Liver (tissue), 9 donors: ENCODE measurements around the gene CPZ. TPM values are rescaled to one million over a fixed set of nuclear protein-coding genes. Genes with fewer than 3 reads are reported as not detected.

Experiments used
- DNase-seq: peaks from one replicate; pipeline ENCODE4 v3.0.0-alpha.2; 2017; ENCODE audit warnings: low spot score
- H3K27ac ChIP-seq, 2 donors: one replicate each; pipeline ENCODE4 v1.7.0; 2013; ENCODE audit warnings: inconsistent platforms in 2 of 2, low read length in 2 of 2, control low read depth in 1 of 2, low read depth in 1 of 2, mild to moderate bottlenecking in 1 of 2
- H3K27me3 ChIP-seq, 4 donors: one replicate each; pipeline versions ENCODE4 v1.6.1 to v1.7.0; 2013; ENCODE audit warnings: low read length in 3 of 4, inconsistent platforms in 1 of 4, mild to moderate bottlenecking in 1 of 4, moderate library complexity in 1 of 4; ENCODE audit not compliant: control insufficient read depth in 4 of 4, insufficient read depth in 4 of 4
- H3K36me3 ChIP-seq, 4 donors: one replicate each; pipeline versions ENCODE4 v1.6.1 to v1.7.0; 2013; ENCODE audit warnings: low read length in 3 of 4, mild to moderate bottlenecking in 3 of 4, low read depth in 1 of 4, moderate library complexity in 1 of 4; ENCODE audit not compliant: control insufficient read depth in 4 of 4, insufficient read depth in 3 of 4
- H3K4me1 ChIP-seq, 4 donors: one replicate each; pipeline versions ENCODE4 v1.6.1 to v1.7.0; 2013; ENCODE audit warnings: low read length in 3 of 4, mild to moderate bottlenecking in 3 of 4, moderate library complexity in 1 of 4; ENCODE audit not compliant: control insufficient read depth in 4 of 4, insufficient read depth in 4 of 4
- H3K4me3 ChIP-seq, 3 donors: one replicate each; pipeline versions ENCODE4 v1.6.1 to v1.7.0; 2013; ENCODE audit warnings: low read length in 3 of 3, control low read depth in 1 of 3, low read depth in 1 of 3, mild to moderate bottlenecking in 1 of 3
- H3K9ac ChIP-seq, 2 donors: one replicate each; pipeline ENCODE4 v1.7.0; 2013; ENCODE audit warnings: low read length in 2 of 2, mild to moderate bottlenecking in 2 of 2, moderate library complexity in 2 of 2, control low read depth in 1 of 2, low read depth in 1 of 2
- H3K9me3 ChIP-seq, 4 donors: one replicate each; pipeline versions ENCODE4 v1.6.1 to v1.7.0; 2013; ENCODE audit warnings: low read length in 3 of 4; ENCODE audit not compliant: control insufficient read depth in 4 of 4
- ATF3 ChIP-seq: IDR thresholded peaks from 2 replicates; pipeline ENCODE4 v1.6.1; 2016; ENCODE audit warnings: antibody characterized with exemption
- CTCF ChIP-seq: fragments of 150-350 bp; IDR thresholded peaks from 2 replicates; pipeline ENCODE4 v1.5.1; 2017; ENCODE audit warnings: improper control_type of control experiment, low read depth, low read length; ENCODE audit not compliant: missing input control
- EGR1 ChIP-seq, 2 donors: IDR thresholded peaks; 2 replicates each; pipeline ENCODE4 v1.6.1; 2016 to 2018; ENCODE audit warnings: antibody characterized with exemption in 2 of 2, low read depth in 2 of 2
- FOXA1 ChIP-seq: IDR thresholded peaks from 2 replicates; pipeline ENCODE4 v1.6.1; 2016; ENCODE audit warnings: antibody characterized with exemption
- FOXA2 ChIP-seq: IDR thresholded peaks from 2 replicates; pipeline ENCODE4 v1.6.1; 2016; ENCODE audit warnings: antibody characterized with exemption
- GABPA ChIP-seq, 2 donors: IDR thresholded peaks in 1 of 2; conservative IDR thresholded peaks in 1 of 2; 2 replicates each; pipeline ENCODE4 v1.6.1; 2016; ENCODE audit warnings: antibody characterized with exemption in 2 of 2, mild to moderate bottlenecking in 1 of 2, moderate library complexity in 1 of 2
- HNF4A ChIP-seq, 2 donors: conservative IDR thresholded peaks; 2 replicates each; pipeline ENCODE4 v1.6.1; 2016; ENCODE audit warnings: antibody characterized with exemption in 2 of 2, mild to moderate bottlenecking in 2 of 2
- HNF4G ChIP-seq: IDR thresholded peaks from 2 replicates; pipeline ENCODE4 v1.6.1; 2016; ENCODE audit warnings: antibody characterized with exemption
- JUND ChIP-seq, 2 donors: IDR thresholded peaks; 2 replicates each; pipeline ENCODE4 v1.6.1; 2016; ENCODE audit warnings: antibody characterized with exemption in 2 of 2
- MAX ChIP-seq: IDR thresholded peaks from 2 replicates; pipeline ENCODE4 v1.6.1; 2016; ENCODE audit warnings: antibody characterized with exemption
- NR2F2 ChIP-seq: IDR thresholded peaks from 2 replicates; pipeline ENCODE4 v1.6.1; 2016; ENCODE audit warnings: antibody characterized with exemption
- RAD21 ChIP-seq, 2 donors: IDR thresholded peaks; 2 replicates each; pipeline ENCODE4 v1.6.1; 2016; ENCODE audit warnings: antibody characterized with exemption in 2 of 2, mild to moderate bottlenecking in 2 of 2
- REST ChIP-seq: IDR thresholded peaks from 2 replicates; pipeline ENCODE4 v1.6.1; 2016; ENCODE audit warnings: antibody characterized with exemption, mild to moderate bottlenecking
- RXRA ChIP-seq, 2 donors: IDR thresholded peaks; 2 replicates each; pipeline ENCODE4 v1.6.1; 2017 to 2018; ENCODE audit warnings: antibody characterized with exemption in 2 of 2, mild to moderate bottlenecking in 1 of 2
- TAF1 ChIP-seq: conservative IDR thresholded peaks from 2 replicates; pipeline ENCODE4 v1.6.1; 2016; ENCODE audit warnings: antibody characterized with exemption, mild to moderate bottlenecking
- YY1 ChIP-seq: IDR thresholded peaks from 2 replicates; pipeline ENCODE4 v1.6.1; 2016; ENCODE audit warnings: antibody characterized with exemption, mild to moderate bottlenecking
- WGBS: extraction: QIAGEN DNeasy Blood & Tissue Kit; methylation state at CpG from one replicate; pipeline ENCODE4 v1.1.7; 2013; 5-methylcytosine and 5-hydroxymethylcytosine counted together
- polyA plus RNA-seq, 2 donors: library from polyadenylated mRNA; stranded (reverse) in 1 of 2; unstranded in 1 of 2; fragments of 200-250 nt in 1 of 2; fragments of >200 nt in 1 of 2; fragmentation: Nextera tagmentation in 1 of 2; extraction: Ambion mirVana in 1 of 2; gene quantifications; one replicate each; pipeline versions ENCODE4 v1.2.1 to v1.2.3, GENCODE V29; 2013 to 2015
- total RNA-seq, 2 donors: library from RNA; depleted of rRNA; stranded (reverse); fragments of >200 nt; gene quantifications; one replicate each; pipeline ENCODE4 v1.2.3, GENCODE V29; 2014
- donor health status: healthy.
- donor health status: healthy.
- donor health status: healthy.
- donor health status: healthy.
- donor health status: healthy.

The CPZ gene
- total and polyA plus RNA-seq, 4 donors, result 0.51 to 1.8 (median 1.4) TPM

- no peaks in the 10 kb centered on the region for H3K9me3 ChIP-seq
- peaks cover 0 to 1% (median 0%) of the 10 kb centered on the region in 4 donors for H3K4me1 ChIP-seq
- H3K27me3 ChIP-seq, result no peaks in the 10 kb centered on the region
- H3K9ac ChIP-seq, result no peak overlapping the region
- 85% methylated on average over 12 of the region's 12 CpGs for WGBS
- TF ChIP-seq JUND (IDR thresholded peaks at IDR 0.05) (no peak), FOXA2 (no peak), HNF4A (conservative IDR thresholded peaks at IDR 0.05) (no peak), EGR1 (IDR thresholded peaks at IDR 0.05; ENCODE audit: low read depth in 2 of 2) (no peak), NR2F2 (no peak), REST (no peak), ATF3 (no peak)
- no peak overlapping the region for H3K27ac ChIP-seq
- DNase-seq, result no peak
- H3K36me3 ChIP-seq, result no peaks in the 10 kb centered on the region
- H3K4me3 ChIP-seq, result no peak overlapping the region
Observed at GRCh38 chr4:8600686-8601085, 8.1 kb downstream of the CPZ start.

- no peak for TF ChIP-seq GABPA (IDR thresholded peaks at IDR 0.05 in 1 of 2, conservative IDR thresholded peaks at IDR 0.05 in 1 of 2)
- no peak for TF ChIP-seq FOXA2
- no peak for TF ChIP-seq HNF4G
- no peak for TF ChIP-seq JUND (IDR thresholded peaks at IDR 0.05)
- TF ChIP-seq FOXA1, result no peak
- no peak for TF ChIP-seq HNF4A (conservative IDR thresholded peaks at IDR 0.05)
- TF ChIP-seq RXRA (IDR thresholded peaks at IDR 0.05), result no peak
- TF ChIP-seq NR2F2, result no peak
- no peak for TF ChIP-seq MAX
- TF ChIP-seq YY1, result no peak
- no peak for TF ChIP-seq TAF1
- TF ChIP-seq CTCF, result no peak
- no peak for TF ChIP-seq RAD21 (IDR thresholded peaks at IDR 0.05)
- no peak for TF ChIP-seq EGR1 (IDR thresholded peaks at IDR 0.05; ENCODE audit: low read depth in 2 of 2)
- no peaks in the 10 kb centered on the region for H3K9me3 ChIP-seq
- no peak for DNase-seq
- no peak overlapping the region for H3K9ac ChIP-seq
- no peak overlapping the region for H3K27ac ChIP-seq
- no peaks in the 10 kb centered on the region for H3K27me3 ChIP-seq
- H3K36me3 ChIP-seq, result no peaks in the 10 kb centered on the region
- 92% methylated on average over 23 of the region's 23 CpGs for WGBS
- no peak overlapping the region for H3K4me3 ChIP-seq
- H3K4me1 ChIP-seq, result no peaks in the 10 kb centered on the region
Observed at GRCh38 chr4:8601086-8601485, 8.5 kb downstream of the CPZ start.
